ENCODE data around the gene PRRC2B. TPM values are rescaled to one million over a fixed set of nuclear protein-coding genes. Genes with fewer than 3 reads are reported as not detected.
A peak's percentile ranks its signal among the peaks of the same experiment; 100 is the strongest.
"Not testable (repeated sequence)": the region's sequence is repeated elsewhere in the genome, so short reads cannot be mapped to it uniquely, and the experiment has no call there.

The PRRC2B gene
- total RNA-seq, 2 experiments from 2014 or later: 281 to 303 TPM

- Mint-ChIP-seq H3K27ac (peak overlapping the region; percentile 19), H3K36me3 (ENCODE audit: low read depth) (peaks cover 84% of the 10 kb centered on the region), H3K4me3 (no peak overlapping the region), H3K27me3 (no peaks in the 10 kb centered on the region), H3K4me1 (peaks cover 23% of the 10 kb centered on the region), H3K9me3 (no peaks in the 10 kb centered on the region)
- CTCF ChIA-PET: no interaction called here
- POLR2A ChIA-PET: no interaction called here
- no peak for DNase-seq
Observed at GRCh38 chr9:131448818-131449217, 54.9 kb downstream of the PRRC2B start.

DNA sequence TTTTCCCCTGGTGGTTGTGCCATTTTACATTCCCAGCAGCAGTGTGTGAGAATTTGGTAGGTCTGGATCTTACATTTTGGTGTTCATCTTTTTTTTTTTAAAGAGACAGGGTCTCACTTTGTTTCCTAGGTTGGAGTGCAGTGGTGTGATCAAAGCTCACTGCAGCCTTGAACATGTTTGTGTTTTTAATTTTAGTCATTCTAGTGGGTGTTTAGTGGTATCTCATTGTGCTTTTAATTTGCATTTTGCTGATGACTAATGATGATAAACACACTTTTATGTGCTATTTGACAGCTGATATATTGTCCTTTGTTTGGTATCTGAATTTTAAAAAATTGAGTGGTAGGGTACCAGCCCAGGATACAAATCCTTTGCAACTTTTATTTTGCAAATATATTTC lies 55.4 kb downstream of the PRRC2B start:
- H3K27ac Mint-ChIP-seq: no peak overlapping the region
- no peak overlapping the region for H3K4me3 Mint-ChIP-seq
- H3K4me1 Mint-ChIP-seq: peaks cover 27% of the 10 kb centered on the region
- peaks cover 84% of the 10 kb centered on the region for H3K36me3 Mint-ChIP-seq (ENCODE audit: low read depth)
- ChIA-PET POLR2A (no interaction called here), CTCF (no interaction called here)
- no peaks in the 10 kb centered on the region for H3K9me3 Mint-ChIP-seq
- no peak for DNase-seq
- H3K27me3 Mint-ChIP-seq: no peaks in the 10 kb centered on the region

DNA sequence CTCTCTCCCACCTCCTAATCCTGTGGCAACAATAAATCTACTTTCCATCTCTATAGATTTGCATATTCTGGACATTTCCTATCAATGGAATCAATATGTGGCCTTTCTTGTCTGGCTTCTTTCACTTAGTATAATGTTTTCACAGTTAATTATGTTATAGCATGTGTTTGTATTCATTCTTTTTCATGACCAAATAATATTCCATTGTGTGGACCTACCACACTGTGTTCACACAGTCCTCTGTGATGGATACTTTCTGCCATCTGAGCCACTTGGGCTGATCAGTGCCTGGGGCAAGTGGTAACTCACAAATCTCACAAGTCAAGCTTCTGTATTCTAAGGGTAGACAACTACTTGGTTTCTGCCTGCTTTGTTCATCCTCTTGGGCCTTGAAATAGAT lies 60.1 kb downstream of the PRRC2B start:
- peaks cover 76% of the 10 kb centered on the region for H3K36me3 Mint-ChIP-seq (ENCODE audit: low read depth)
- DNase-seq: no peak
- no peak overlapping the region for H3K4me3 Mint-ChIP-seq
- ChIA-PET CTCF (no interaction called here), POLR2A (no interaction called here)
- H3K27ac Mint-ChIP-seq: no peak overlapping the region
- no peaks in the 10 kb centered on the region for H3K9me3 Mint-ChIP-seq
- H3K4me1 Mint-ChIP-seq: peaks cover 26% of the 10 kb centered on the region
- no peaks in the 10 kb centered on the region for H3K27me3 Mint-ChIP-seq

GRCh38 chr9:131455655-131456054 lies 61.8 kb downstream of the PRRC2B start:
- H3K27me3 Mint-ChIP-seq, H3K9me3 Mint-ChIP-seq, POLR2A ChIA-PET, DNase-seq, H3K27ac Mint-ChIP-seq, H3K4me3 Mint-ChIP-seq: not testable (repeated sequence)
- CTCF ChIA-PET: interaction anchor here (0.7 kb wide), 1 partner anchor 26 kb away, joined by 3 read pairs; no protein-coding TSS in a partner anchor
- Mint-ChIP-seq H3K4me1 (peaks cover 25% of the 10 kb centered on the region), H3K36me3 (ENCODE audit: low read depth) (peaks cover 74% of the 10 kb centered on the region)

DNA sequence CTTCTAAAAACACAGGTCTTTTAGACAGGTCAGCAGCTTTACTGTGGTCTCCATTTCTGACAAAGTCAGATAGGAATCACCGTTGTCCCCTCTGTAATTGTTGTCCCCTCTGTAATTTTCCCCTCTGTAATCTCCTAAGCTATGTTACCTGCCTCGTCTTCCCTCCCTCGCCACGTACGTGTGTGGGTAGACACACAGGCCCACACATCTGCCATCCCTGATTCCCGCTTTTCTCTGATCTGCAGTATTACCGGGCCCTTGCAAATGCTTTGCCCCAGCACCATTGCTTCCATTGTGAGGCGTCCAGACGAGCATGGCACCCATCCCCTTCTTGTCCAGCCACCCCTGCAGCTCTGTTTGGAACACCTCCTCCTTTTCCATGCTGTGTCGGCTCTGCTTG lies 63.9 kb downstream of the PRRC2B start:
- POLR2A ChIA-PET: no interaction called here
- Mint-ChIP-seq H3K4me1 (peaks cover 19% of the 10 kb centered on the region), H3K36me3 (ENCODE audit: low read depth) (peaks cover 68% of the 10 kb centered on the region), H3K27me3 (no peaks in the 10 kb centered on the region), H3K9me3 (no peaks in the 10 kb centered on the region), H3K4me3 (no peak overlapping the region), H3K27ac (no peak overlapping the region)
- CTCF ChIA-PET: interaction anchor here (0.6 to 1.8 kb wide), 2 partner anchors 25 to 334 kb away, joined by 3 to 6 read pairs; no protein-coding TSS in a partner anchor
- DNase-seq: no peak

GRCh38 chr9:131459056-131459455 lies 65.2 kb downstream of the PRRC2B start:
- H3K4me1 Mint-ChIP-seq: peaks cover 16% of the 10 kb centered on the region
- H3K4me3 Mint-ChIP-seq: no peak overlapping the region
- no peaks in the 10 kb centered on the region for H3K27me3 Mint-ChIP-seq
- POLR2A ChIA-PET: no interaction called here
- DNase-seq: no peak
- peak overlapping the region; percentile 25 for H3K27ac Mint-ChIP-seq
- peaks cover 66% of the 10 kb centered on the region for H3K36me3 Mint-ChIP-seq (ENCODE audit: low read depth)
- no peaks in the 10 kb centered on the region for H3K9me3 Mint-ChIP-seq
- CTCF ChIA-PET: no interaction called here

- no peak overlapping the region for H3K4me3 Mint-ChIP-seq
- H3K27me3 Mint-ChIP-seq: no peaks in the 10 kb centered on the region
- ChIA-PET POLR2A (no interaction called here), CTCF (no interaction called here)
- no peaks in the 10 kb centered on the region for H3K9me3 Mint-ChIP-seq
- peaks cover 15% of the 10 kb centered on the region for H3K4me1 Mint-ChIP-seq
- H3K36me3 Mint-ChIP-seq (ENCODE audit: low read depth): peaks cover 72% of the 10 kb centered on the region
- DNase-seq: no peak
- H3K27ac Mint-ChIP-seq: no peak overlapping the region
Observed at GRCh38 chr9:131461166-131461565, 67.3 kb downstream of the PRRC2B start.

DNA sequence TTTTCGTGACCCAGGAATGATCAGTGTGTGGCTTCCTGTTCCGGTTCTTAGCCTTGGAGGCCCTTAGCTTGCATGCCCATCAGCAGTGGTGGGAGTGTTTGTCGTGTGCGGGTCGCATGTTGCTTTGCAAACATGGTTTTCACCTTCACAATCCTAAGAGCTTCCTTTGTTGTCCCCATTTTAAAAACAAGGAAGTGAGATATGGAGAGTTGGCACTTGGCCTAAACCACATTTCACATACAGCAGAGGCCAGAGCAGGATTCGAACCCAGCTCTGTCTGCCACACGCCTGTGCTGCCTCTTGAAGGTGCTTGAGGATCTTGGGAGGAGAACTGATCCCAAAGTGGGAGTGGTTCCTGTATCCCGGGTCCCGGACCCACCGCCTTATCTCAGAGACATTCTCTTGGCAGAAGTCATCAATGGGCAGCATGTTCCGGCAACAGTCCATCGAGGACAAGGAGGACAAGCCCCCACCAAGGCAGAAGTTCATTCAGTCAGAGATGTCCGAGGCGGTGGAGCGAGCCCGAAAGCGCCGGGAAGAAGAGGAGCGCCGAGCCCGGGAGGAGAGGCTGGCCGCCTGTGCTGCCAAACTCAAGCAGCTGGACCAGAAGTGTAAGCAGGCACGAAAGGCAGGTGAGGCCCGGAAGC lies 70.6 kb downstream of the PRRC2B start:
- Mint-ChIP-seq H3K36me3 (ENCODE audit: low read depth) (peaks cover 70% of the 10 kb centered on the region), H3K4me1 (peaks cover 11% of the 10 kb centered on the region), H3K27me3 (no peaks in the 10 kb centered on the region), H3K4me3 (no peak overlapping the region), H3K9me3 (no peaks in the 10 kb centered on the region), H3K27ac (no peak overlapping the region)
- CTCF ChIA-PET: interaction anchor here (0.7 kb wide), 1 partner anchor 286 kb away, joined by 3 read pairs; no protein-coding TSS in a partner anchor
- POLR2A ChIA-PET: no interaction called here
- DNase-seq: no peak

- Mint-ChIP-seq H3K36me3 (ENCODE audit: low read depth) (peaks cover 71% of the 10 kb centered on the region), H3K9me3 (no peaks in the 10 kb centered on the region)
- CTCF ChIA-PET: interaction anchor here (1.2 kb wide), 1 partner anchor 35 kb away, joined by 3 read pairs; no protein-coding TSS in a partner anchor
Observed at GRCh38 chr9:131465401-131465800, 71.5 kb downstream of the PRRC2B start.

DNA sequence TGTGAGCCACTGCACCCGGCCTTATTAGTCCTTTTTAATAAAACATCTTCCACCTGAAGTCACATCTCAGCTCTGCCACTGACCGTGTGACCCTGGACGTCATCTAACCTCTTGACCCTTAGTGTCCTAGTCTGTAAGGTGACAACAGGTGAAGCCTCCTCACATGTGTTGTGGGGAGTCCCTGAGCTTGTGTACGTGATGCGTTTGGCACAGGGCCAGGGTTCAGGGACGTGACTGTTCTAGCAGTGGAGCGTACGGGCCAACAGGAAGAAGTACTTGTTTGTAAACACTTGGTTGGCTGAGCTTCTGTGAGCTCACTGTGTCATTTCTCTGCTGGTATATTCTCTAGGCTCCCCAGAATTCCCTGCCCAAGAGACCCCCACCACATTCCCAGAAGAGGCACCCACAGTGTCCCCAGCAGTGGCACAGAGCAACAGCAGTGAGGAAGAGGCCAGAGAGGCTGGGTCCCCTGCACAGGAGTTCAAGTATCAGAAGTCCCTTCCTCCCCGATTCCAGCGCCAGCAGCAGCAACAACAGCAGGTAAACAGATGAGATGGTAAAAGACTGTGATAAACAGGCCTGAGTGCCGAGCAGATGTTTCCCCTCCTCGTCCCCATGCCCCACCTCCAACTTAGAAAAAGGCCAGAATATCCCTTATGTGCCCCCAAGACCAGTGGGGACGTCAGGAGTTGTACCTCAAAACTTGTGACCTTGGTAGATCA lies 73.5 kb downstream of the PRRC2B start:
- ChIA-PET CTCF (interaction anchor here (1.1 kb wide), 1 partner anchor 117 kb away, joined by 4 read pairs; no protein-coding TSS in a partner anchor), POLR2A (no interaction called here)

More at GRCh38 chr9:131465401-131465800, 71.5 kb downstream of the PRRC2B start:
- Mint-ChIP-seq H3K27ac (no peak overlapping the region), H3K4me3 (no peak overlapping the region), H3K27me3 (no peaks in the 10 kb centered on the region), H3K4me1 (peaks cover 10% of the 10 kb centered on the region)
- no peak for DNase-seq
- POLR2A ChIA-PET: no interaction called here

DNA sequence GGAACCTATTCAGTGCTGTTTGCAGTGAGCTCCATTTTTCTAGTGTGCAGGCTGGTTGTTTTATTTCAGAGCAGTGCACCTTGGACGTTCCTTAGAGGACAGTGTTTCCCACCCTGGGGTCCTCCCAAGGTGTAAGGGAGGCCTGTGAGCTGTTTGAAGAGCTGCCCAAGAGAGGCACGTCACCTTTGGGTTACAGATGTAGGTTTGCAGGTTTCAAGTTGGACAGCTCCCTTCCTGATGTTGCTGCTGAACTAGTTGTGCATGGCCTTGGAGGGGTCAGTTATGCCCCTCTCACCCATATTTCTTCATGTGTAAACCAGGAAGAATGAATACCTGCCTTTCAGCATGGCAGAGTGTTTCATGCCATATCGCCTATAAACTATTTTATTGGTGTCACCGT lies 74.1 kb downstream of the PRRC2B start:
- no peak for DNase-seq
- peaks cover 73% of the 10 kb centered on the region for H3K36me3 Mint-ChIP-seq (ENCODE audit: low read depth)
- H3K27me3 Mint-ChIP-seq: no peaks in the 10 kb centered on the region
- CTCF ChIA-PET: interaction anchor here (1.1 kb wide), 1 partner anchor 118 kb away, joined by 4 read pairs; no protein-coding TSS in a partner anchor
- H3K4me1 Mint-ChIP-seq: peaks cover 3% of the 10 kb centered on the region
- no peak overlapping the region for H3K4me3 Mint-ChIP-seq
- H3K27ac Mint-ChIP-seq: no peak overlapping the region
- POLR2A ChIA-PET: no interaction called here
- H3K9me3 Mint-ChIP-seq: no peaks in the 10 kb centered on the region

More for the DNA sequence above, 73.5 kb downstream of the PRRC2B start:
- Mint-ChIP-seq H3K36me3 (ENCODE audit: low read depth) (peaks cover 71% of the 10 kb centered on the region), H3K27me3 (no peaks in the 10 kb centered on the region), H3K27ac (peak overlapping the region; percentile 25), H3K9me3 (no peaks in the 10 kb centered on the region), H3K4me3 (no peak overlapping the region), H3K4me1 (peaks cover 4% of the 10 kb centered on the region)
- no peak for DNase-seq

DNA sequence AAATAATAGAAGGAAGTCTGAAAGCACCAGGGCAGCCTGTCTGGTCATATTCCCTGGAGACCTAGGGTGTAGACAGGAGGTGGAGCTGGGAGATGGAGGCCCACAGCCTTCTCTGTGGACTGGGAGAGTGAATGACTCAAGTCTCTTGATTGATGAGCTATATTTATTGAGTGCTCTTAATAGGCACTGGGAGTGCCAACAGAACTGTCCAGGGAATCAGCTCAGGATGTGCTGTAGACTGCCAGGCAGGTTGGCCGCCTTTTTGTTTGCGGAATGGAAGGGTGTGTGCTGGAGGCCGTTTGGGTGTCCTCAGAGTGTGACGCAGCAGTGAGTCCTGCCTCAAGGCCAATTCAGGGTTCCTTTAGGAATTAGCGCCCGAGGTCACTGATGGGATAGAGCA lies 75.5 kb downstream of the PRRC2B start:
- peaks cover 1% of the 10 kb centered on the region for H3K4me1 Mint-ChIP-seq
- CTCF ChIA-PET: interaction anchor here (1.1 kb wide), 1 partner anchor 9 kb away, joined by 3 read pairs; no protein-coding TSS in a partner anchor
- H3K4me3 Mint-ChIP-seq: no peak overlapping the region
- DNase-seq: no peak
- no peaks in the 10 kb centered on the region for H3K27me3 Mint-ChIP-seq
- no peak overlapping the region for H3K27ac Mint-ChIP-seq
- H3K9me3 Mint-ChIP-seq: no peaks in the 10 kb centered on the region
- peaks cover 79% of the 10 kb centered on the region for H3K36me3 Mint-ChIP-seq (ENCODE audit: low read depth)
- POLR2A ChIA-PET: no interaction called here

GRCh38 chr9:131469951-131470350 lies 76.1 kb downstream of the PRRC2B start:
- POLR2A ChIA-PET: no interaction called here
- Mint-ChIP-seq H3K4me3 (no peak overlapping the region), H3K9me3 (no peaks in the 10 kb centered on the region), H3K27ac (peak overlapping the region; percentile 47), H3K27me3 (no peaks in the 10 kb centered on the region), H3K4me1 (peaks cover 3% of the 10 kb centered on the region), H3K36me3 (ENCODE audit: low read depth) (peaks cover 79% of the 10 kb centered on the region)
- CTCF ChIA-PET: no interaction called here
- DNase-seq: no peak
